Measurements from ENCODE around the gene CLECL1. TPM values are rescaled to one million over a fixed set of nuclear protein-coding genes. Genes with fewer than 3 reads are reported as not detected.

The CLECL1 gene
- total RNA-seq, 2 experiments from 2014 or later: 73.3 to 114 TPM

- Histone ChIP-seq H3K9me2 (ENCODE audit: insufficient read depth, low read length) (no peaks in the 10 kb centered on the region), H3K9me3 (ENCODE audit: low read length) (no peaks in the 10 kb centered on the region), H3K4me2 (ENCODE audit: low read length) (peak overlapping the region; percentile 67), H4K20me1 (ENCODE audit: insufficient read depth, low read length) (no peaks in the 10 kb centered on the region), H2AFZ (ENCODE audit: low read length) (peak overlapping the region; percentile 57; the same call in 1 of the 2 replicates), H3K79me2 (ENCODE audit: insufficient read depth, low read depth, low read length) (peaks cover 1% of the 10 kb centered on the region; the same call in 1 of the 2 replicates), H3K4me3 (ENCODE audit: low read depth, low read length, poor library complexity, severe bottlenecking) (peak overlapping the region; percentile 11), H3K4me1 (ENCODE audit: insufficient read depth, low read length, poor library complexity, severe bottlenecking) (peaks cover 37% of the 10 kb centered on the region), H3K36me3 (ENCODE audit: insufficient read depth, low read length) (peaks cover 40% of the 10 kb centered on the region), H3K27ac (ENCODE audit: low read depth, low read length, poor library complexity, severe bottlenecking) (no peak overlapping the region)
- DNase-seq (ENCODE audit: low spot score): peak; percentile 67
- TF ChIP-seq EZH2phosphoT487 (IDR thresholded peaks at IDR 0.05; ENCODE audit: borderline replicate concordance, low read depth, low read length) (no peak), CTCF (conservative IDR thresholded peaks at IDR 0.05; ENCODE audit: low read length) (peak; percentile 74)
- POLR2A ChIA-PET: interaction anchor here (0.6 to 3.9 kb wide), 12 partner anchors 9 to 671 kb away, joined by 3 to 23 read pairs (median 5); partner anchors contain the start of gene CD69
- CTCF ChIA-PET (ENCODE audit: unreplicated experiment): interaction anchor here (5.6 kb wide), 1 partner anchor 46 kb away, joined by 65 read pairs; no protein-coding TSS in a partner anchor
- BruUV-seq (replicated peaks): no TSS peak
- intact Hi-C loops (cut with micrococcal nuclease; ENCODE audit: unreplicated experiment): loop anchor here (5.0 kb wide), 2 partner anchors 116 to 391 kb away; partner anchors contain the start of gene CLEC2B
These were observed 18.6 kb upstream of the CLECL1 start for GRCh38 chr12:9751204-9752144.

GRCh38 chr12:9750276-9751203, 17.6 kb upstream of the CLECL1 start:
- BruUV-seq (replicated peaks): no TSS peak
- Histone ChIP-seq H3K9me3 (ENCODE audit: low read length) (no peaks in the 10 kb centered on the region), H3K9me2 (ENCODE audit: insufficient read depth, low read length) (no peaks in the 10 kb centered on the region), H3K4me2 (ENCODE audit: low read length) (peak overlapping the region; percentile 67), H3K27ac (ENCODE audit: low read depth, low read length, poor library complexity, severe bottlenecking) (no peak overlapping the region), H3K79me2 (ENCODE audit: insufficient read depth, low read depth, low read length) (no peaks in the 10 kb centered on the region), H2AFZ (ENCODE audit: low read length) (peak overlapping the region; percentile 57; the same call in 1 of the 2 replicates), H3K4me3 (ENCODE audit: low read depth, low read length, poor library complexity, severe bottlenecking) (peak overlapping the region; percentile 26), H3K4me1 (ENCODE audit: insufficient read depth, low read length, poor library complexity, severe bottlenecking) (peaks cover 39% of the 10 kb centered on the region), H3K36me3 (ENCODE audit: insufficient read depth, low read length) (peaks cover 32% of the 10 kb centered on the region), H4K20me1 (ENCODE audit: insufficient read depth, low read length) (no peaks in the 10 kb centered on the region)
- CTCF ChIA-PET (ENCODE audit: unreplicated experiment): interaction anchor here (0.6 to 5.6 kb wide), 2 partner anchors 47 to 111 kb away, joined by 3 to 65 read pairs; no protein-coding TSS in a partner anchor
- POLR2A ChIA-PET: interaction anchor here (0.5 to 3.9 kb wide), 14 partner anchors 8 to 672 kb away, joined by 3 to 23 read pairs (median 5); partner anchors contain the start of gene CD69
- peak; percentile 86 for DNase-seq (ENCODE audit: low spot score)
- peak; percentile 80 for TF ChIP-seq CTCF (conservative IDR thresholded peaks at IDR 0.05; ENCODE audit: low read length)
- no peak for TF ChIP-seq EZH2phosphoT487 (IDR thresholded peaks at IDR 0.05; ENCODE audit: borderline replicate concordance, low read depth, low read length)
- intact Hi-C loops (cut with micrococcal nuclease; ENCODE audit: unreplicated experiment): loop anchor here (1.0 to 5.0 kb wide), 4 partner anchors 48 to 392 kb away; partner anchors contain the start of gene CLEC2B
